Left renal cortex interstitium (tissue), 4 donors: ENCODE measurements around the gene ADRA2A. TPM values are rescaled to one million over a fixed set of nuclear protein-coding genes. Genes with fewer than 3 reads are reported as not detected.

ENCODE experiments used
- DNase-seq, 4 donors: peaks; one replicate each; pipeline ENCODE4 v3.0.0-alpha.2; 2013; ENCODE audit warnings: low read depth in 4 of 4, low spot score in 2 of 4, missing footprints in 1 of 4
- polyA plus RNA-seq, 4 donors: library from polyadenylated mRNA; unstranded; fragments of 120-200 nt; gene quantifications; one replicate each; pipeline ENCODE4 v1.2.1, GENCODE V29; 2013; ENCODE audit not compliant: insufficient read length in 4 of 4

ADRA2A gene
- polyA plus RNA-seq = 1 to 10 TPM; 2.6 to 4.8 (median 3.3) TPM

DNA sequence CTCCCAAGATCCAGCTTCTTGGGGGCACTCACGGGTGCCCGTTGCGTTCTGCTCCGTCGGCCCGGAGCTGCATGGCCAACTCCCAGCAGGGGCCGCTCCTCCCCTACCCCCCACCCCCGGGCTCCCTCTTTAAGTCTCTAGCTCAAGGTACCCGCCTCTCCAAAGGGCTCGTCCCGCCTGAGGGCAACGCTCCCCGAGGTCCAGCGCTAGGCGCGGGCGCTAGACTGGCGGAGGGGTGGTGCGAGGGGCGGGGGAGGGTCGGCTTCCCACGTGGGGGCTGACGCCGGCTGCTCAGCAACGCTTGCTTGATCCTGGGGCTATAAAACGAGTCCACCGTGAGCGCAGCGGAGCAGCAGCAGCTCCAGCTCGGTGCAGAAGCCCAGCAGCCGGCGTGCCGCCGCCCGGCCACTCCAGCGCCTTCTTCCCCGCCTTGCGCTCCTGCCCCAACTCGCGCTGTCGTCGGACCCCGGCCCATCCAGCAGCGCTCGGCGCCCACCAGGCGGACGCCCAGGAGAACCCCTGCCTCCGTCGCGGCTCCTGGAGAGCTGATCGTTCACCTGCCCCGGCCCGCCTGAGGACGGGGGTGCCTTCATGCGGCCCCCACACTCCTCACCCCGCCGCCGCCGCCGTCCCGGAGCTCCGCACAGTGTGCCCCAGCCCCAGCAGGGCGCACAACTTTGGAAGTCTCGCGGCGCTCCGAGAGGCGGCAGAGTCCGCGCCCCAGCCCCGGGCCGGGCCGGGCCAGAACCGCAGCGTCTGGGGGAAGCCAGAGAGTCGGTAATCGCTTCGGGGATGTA is at the start of gene ADRA2A:
Gene ADRA2A (plus strand): TSS at position 348 of the 797 bp plus-strand sequence. CDS start 968 bp downstream, outside the sequence.
- DNase-seq = peak; percentile 48 to 69 (median 54)

DNA sequence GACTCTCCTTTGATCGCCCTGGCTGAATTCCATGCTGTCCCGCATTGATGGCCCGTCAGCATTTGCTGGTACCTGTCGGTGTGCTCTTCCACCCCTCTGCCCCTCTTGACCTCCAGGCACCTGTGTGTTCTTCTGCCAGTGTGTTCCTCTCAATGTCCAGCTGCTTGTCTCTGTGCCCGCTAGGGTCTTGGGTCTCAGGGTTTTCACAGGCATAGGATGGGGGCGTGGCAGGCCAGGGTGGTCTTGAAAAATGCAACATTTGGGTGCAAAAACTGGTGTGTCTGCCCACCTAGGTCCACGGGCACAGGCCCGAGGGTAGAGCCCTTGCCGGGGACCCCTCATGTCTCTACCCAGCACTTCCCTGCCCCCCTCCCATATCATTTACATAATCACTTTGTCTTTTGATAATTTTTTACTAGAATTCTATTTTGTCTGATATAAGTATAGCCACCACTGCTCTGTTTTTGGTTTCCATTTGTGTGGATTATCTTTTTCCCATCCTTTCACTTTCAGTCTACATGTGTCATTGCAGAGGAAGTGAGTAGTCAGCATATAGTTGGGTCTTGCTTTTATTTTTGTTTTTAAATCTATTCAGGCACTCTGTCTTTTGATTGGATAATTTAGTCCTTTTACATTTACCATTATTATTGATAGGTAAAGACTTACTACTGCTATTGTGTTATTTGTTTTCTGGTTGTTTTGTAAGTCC is 46.6 kb upstream of the ADRA2A start:
- no peak for DNase-seq

DNA sequence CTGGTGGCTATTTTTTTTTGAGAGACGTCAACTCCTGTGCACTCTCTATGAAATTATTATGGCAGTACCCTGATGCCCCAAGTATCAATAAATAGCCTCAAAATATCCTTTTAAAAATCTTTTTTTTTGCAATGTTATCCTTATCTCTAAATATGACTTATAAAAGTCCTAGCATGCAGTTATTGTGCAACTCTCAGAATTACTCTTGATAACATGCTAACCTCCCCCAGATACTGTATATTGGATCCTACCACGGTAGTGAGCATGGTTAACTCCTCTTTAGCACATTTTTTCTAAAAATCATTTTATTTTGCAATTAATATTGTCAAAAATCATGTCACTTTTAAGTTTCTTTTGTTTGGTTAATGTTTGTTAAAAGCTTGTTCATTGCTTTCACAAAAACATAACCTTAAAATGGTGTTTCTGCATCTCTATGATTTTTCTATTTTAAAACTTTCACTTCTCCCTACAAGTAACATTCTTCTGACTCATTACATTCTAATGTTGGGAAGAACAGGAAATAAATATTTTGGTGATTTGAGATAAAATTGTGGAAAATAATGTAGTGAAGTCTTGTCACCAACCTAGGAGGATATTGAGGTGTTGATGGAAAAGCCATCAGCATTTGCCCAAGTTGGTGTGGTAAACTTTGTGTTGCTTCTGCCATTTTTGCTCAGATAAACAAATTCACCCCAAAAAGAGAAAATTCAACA is 42.1 kb upstream of the ADRA2A start:
- no peak for DNase-seq

DNA sequence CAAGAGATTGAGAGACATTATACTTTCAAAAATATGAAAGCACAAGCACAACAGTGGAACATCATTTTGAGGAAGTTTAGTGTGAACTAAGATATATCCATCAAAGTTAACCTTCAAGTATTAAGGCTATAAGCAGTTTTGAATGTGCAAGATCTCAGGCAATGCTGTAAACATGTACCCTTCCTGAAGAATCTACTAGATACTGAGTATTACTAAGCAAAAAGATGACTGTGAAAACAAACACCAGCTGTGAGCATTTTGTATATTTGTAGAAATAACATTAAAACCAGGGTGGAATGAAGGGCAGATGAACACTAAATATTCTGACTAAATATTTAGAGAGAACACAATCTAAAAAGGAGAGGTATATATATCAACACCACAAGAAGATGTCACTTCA is 41.3 kb upstream of the ADRA2A start:
- DNase-seq = no peak

DNA sequence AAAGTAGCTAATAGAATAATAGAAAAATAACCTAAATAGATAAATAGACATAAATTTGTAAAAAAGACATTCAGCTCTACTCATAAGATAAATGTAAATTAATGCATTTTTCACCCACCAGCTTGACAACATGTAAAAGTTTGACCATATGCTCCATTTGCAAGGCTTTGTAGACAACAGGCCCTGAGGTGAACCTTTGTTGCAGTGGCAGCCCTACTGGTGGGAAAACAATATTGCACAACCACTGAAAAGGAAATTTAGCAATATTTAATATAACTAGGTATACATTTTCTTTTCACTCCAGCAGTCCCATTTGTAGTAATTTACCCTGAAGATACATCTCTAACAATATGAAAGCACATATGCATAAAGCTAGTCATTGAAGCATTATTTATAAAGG is 39.0 kb upstream of the ADRA2A start:
- no peak for DNase-seq

DNA sequence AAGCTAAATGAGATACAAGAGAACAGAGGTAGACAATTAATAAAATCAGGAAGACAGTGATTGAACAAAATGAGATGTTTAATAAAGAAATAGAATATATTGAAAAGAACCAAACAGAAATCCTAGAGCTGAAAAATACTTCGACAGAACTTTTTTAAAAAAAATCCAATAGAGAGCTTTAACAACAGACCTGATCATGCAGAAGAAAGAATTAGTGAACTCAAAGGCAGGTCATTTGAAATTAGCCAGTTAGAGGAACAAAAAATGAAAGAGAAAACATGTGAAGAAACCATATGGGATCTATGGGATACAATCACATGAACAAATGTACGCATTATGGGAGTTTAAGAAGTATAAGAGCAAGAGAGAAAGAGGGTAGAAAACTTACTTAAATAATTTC is 37.3 kb upstream of the ADRA2A start:
- no peak for DNase-seq

DNA sequence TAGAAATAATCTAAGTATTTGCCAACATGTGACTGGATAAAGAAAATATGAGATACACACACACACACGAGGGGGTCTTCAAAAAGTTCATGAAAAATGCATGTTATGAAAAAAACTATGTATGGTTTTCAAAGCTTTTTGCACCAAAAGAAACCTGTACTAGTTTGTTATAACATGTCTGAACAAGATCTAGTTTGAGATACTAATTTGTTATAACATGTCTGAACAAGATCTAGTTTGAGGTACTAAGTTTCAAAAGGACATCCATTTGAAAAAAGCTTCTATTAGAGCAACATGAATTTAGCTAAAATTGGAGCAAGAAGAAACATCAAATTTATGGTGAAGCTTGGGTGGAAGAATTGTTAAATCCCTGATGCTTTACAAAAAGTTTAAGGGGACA is 19.8 kb upstream of the ADRA2A start:
- no peak for DNase-seq

DNA sequence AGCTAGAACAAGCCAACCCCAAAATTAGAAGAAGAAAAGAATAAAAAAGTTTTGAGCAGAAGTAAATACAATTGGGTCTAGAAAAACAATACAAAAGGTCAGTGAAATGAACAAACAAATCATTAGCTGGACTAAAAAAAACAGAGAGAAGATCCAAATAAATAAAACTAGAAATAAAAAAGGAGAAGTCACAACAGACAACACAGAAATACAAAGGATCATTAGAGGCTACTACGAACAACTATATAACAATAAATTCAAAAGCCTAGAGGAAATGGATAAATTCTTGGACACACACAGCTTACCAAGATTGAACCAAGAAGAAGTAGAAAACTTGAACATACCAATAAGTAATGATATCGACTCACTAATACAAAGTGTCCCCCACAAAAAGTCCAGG is 13.4 kb upstream of the ADRA2A start:
- no peak for DNase-seq

DNA sequence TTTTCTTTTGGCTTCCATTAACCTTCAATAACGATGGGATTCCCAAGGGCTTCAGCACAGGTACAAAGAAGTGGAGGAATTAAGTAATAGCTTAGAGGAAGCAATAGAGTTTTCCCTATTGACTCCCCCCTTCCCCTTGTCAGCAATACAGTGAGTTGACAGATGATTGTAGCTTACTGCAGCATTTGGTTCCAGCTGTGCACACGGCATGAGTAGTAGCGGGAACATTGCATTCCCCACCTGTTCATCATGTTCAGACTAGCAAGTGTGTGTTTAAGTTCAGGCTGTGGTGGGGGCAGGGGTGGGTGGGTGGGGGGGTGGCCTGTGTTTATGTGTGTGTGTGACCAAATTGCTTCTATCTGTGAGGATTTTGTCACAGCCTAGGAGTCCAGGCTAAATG is 4.6 kb upstream of the ADRA2A start:
- no peak for DNase-seq

DNA sequence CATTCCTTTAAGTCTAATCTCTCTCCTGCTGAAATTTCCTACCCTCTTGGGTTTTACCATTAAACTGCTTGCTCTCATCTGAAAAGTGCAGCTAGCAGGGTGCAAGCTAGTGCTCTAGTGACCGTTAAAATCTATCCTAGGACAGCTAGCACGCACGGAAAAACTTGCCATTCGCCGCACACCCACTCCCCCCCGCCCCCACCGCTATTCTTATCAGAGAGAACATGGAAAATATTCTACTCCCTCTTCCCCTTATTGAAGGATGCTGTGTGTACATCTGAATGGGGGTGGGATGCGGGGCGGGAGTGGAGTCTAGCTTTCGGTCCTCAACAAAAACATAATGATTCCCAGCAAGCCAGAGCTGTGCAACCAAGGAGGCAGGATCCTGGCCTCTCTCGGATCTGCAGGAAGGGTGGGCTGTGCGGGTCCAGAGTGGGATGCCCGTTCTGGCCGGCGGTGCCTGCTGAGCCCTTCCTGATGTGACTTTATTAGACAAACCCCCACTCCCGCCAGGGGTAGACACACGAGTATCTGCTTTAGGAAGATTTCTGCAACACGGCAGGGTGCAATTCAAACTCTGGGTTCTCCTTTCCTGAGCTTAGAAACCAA is 1.1 kb upstream of the ADRA2A start:
- DNase-seq = no peak

DNA sequence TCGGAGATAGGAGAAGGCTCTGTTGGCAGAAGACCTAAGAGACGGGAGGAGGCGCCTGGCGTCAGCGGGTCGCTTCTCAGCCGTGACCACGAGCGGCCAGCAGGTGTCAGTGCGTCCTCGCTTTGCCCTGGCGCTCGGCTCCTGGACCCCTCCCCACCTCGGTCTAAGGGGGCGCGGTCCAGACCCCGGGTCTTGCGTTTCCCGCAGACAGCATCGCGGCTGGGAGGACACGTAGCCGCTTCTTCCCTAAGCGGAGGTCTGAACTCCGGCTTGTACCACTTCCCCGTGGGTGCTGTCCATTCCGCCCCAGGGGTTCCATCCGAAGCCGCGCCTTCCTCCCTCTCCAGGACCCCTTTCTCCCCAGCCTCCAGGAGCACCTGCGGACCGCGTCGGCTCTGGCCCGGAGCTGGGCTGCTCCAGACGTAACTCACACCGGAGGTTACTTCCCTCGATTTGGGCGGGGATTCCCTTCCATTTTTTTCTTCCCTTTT is 593 bp upstream of the ADRA2A start:
- peak; percentile 50 to 70 (median 56) for DNase-seq

DNA sequence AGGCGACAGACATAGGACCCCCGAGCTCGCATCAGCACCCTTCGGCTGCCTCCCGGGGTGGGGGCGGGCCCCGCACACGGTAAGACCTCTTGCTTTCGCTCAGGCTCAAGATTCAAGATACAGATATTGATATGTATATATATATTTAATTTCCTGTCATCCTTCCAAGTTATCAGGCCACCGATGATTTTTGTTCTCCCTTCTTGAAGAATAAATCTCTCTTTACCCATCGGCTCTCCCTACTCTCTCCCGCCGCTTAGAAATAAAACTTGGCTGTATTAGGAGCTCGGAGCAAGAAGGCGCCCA is 603 bp downstream of the ADRA2A start:
- DNase-seq = no peak

DNA sequence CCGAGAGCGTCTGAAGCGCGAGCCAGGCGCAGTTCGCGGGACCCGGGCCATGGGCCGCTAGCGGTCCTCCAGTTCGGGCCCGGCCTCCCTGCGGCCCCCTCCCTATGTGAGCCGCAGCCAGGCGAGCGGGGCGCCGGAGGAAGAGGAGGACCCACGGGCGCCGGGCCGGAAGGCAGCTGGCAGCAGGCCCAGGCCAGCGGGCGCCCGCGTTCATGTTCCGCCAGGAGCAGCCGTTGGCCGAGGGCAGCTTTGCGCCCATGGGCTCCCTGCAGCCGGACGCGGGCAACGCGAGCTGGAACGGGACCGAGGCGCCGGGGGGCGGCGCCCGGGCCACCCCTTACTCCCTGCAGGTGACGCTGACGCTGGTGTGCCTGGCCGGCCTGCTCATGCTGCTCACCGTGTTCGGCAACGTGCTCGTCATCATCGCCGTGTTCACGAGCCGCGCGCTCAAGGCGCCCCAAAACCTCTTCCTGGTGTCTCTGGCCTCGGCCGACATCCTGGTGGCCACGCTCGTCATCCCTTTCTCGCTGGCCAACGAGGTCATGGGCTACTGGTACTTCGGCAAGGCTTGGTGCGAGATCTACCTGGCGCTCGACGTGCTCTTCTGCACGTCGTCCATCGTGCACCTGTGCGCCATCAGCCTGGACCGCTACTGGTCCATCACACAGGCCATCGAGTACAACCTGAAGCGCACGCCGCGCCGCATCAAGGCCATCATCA is 1.1 kb downstream of the ADRA2A start:
- no peak for DNase-seq

DNA sequence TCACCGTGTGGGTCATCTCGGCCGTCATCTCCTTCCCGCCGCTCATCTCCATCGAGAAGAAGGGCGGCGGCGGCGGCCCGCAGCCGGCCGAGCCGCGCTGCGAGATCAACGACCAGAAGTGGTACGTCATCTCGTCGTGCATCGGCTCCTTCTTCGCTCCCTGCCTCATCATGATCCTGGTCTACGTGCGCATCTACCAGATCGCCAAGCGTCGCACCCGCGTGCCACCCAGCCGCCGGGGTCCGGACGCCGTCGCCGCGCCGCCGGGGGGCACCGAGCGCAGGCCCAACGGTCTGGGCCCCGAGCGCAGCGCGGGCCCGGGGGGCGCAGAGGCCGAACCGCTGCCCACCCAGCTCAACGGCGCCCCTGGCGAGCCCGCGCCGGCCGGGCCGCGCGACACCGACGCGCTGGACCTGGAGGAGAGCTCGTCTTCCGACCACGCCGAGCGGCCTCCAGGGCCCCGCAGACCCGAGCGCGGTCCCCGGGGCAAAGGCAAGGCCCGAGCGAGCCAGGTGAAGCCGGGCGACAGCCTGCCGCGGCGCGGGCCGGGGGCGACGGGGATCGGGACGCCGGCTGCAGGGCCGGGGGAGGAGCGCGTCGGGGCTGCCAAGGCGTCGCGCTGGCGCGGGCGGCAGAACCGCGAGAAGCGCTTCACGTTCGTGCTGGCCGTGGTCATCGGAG is 1.8 kb downstream of the ADRA2A start:
- no peak for DNase-seq

DNA sequence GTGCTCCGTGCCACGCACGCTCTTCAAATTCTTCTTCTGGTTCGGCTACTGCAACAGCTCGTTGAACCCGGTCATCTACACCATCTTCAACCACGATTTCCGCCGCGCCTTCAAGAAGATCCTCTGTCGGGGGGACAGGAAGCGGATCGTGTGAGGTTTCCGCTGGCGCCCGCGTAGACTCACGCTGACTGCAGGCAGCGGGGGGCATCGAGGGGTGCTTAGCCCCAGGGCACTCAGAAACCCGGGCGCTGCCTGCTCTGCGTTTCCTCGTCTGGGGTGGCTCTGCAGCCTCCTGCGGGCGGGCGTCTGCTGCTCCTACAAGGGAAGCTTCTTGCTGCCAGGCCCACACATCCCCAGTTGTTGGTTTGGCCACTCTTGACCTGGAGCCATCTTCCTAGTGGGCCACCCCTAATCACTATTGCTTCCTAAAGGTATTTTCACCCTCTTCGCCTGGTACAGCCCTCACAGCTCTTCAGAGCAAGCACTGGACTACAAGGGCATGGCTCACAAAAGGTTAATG is 2.5 kb downstream of the ADRA2A start:
- no peak for DNase-seq

DNA sequence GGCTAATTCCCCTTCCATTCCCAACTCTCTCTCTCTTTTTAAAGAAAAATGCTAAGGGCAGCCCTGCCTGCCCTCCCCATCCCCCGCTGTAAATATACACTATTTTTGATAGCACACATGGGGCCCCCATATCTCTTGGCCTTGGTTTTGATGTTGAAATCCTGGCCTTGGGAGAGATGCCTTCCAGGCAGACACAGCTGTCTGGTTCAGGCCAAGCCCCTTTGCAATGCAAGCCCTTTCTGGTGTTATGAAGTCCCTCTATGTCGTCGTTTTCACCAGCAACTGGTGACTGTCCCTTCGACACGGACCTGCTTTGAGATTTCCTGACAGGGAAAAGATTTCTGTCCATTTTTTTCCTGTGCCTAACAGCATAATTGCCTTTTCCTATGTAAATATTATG is 3.0 kb downstream of the ADRA2A start:
- no peak for DNase-seq

DNA sequence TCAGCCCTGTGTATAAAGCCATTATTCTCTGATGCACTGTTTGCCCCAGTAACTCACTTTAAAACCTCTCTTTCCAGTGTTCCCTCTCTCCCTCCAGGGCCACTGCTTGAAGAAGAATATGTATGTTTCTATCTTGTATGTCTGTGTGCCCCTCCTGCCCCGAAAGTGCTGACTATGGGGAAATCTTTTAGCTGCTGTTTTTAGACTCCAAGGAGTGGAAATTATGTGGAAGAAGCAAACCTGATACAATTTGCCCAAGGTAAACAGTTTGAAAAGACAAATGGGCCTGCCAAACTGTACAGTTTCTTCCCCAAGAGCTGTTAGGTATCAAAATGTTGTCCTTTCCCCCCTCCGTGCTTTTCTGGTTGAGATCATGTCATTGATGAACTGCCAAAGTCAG is 3.4 kb downstream of the ADRA2A start:
- no peak for DNase-seq

DNA sequence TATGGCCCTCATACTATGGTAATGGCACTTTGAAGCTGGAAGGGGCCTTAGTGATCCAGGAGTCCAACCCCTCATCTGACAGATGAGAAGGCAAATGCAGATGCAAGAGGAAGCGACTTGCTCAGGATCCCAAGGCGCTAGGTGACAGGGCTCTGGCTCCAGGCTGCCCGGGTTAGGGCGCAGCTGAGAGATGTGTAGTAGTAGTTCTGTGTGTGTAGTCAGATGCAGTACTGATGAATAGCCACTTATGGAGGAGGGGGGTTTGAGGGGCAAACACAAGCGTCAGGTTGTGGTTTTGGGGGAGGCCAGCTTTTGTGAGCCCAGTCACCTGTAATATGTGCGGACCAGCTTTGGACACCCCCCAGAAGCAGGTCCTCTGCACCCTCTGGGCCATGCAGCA is 4.8 kb downstream of the ADRA2A start:
- DNase-seq = no peak

DNA sequence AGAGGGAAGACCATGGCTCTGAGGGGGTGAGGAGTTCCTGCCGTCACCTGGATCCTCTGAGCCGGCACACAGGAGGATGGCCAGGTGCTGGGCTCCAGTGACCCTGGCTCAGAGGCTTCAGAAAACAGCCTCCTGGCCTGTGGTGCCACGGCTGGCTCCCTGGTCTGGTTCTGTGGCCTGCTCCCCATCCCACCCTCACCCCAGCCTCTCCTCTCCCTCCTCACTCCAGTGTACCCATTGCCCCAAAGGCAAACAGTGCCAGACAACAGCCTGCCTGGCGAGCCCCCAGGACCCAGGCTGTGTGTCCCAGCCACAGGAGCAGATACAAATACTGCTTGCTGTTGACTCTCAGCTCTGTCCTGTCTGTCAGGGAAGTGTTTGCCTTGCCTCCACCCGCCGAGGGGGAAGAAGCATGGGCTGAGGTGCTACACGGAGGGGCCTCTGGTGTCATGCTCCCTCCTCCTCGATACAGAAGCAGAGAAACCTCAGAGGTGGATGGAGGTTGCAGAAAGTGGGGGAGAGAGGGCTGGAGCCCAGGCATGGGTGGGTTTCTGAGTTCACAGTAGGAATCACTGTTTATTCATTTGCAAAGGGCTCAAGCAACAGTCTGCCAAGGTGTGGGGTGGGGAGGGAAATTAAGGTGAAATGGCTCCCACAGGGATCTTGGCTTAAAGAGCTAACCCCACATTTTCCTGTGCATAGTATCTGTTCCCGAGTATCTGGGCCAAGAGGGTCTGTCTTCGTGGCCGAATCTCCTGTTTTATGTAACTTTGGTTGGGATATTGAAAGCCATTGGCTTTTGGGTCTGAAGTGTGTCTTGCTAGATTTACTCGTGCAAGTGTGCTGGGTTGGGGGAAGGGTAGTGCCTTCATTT is 5.5 kb downstream of the ADRA2A start:
- DNase-seq = no peak
